Body of pancreas (tissue), 4 donors: ENCODE measurements around the gene TMEM89.

ENCODE experiments used
- CTCF ChIP-seq, 7 experiments: fragments of 450-650 bp in 4 of 7; fragments of 200-600 bp in 3 of 7; sonication (generic) in 3 of 7; IDR thresholded peaks; one replicate each; pipeline ENCODE4 v1.5.1; 2016 to 2019; ENCODE audit warnings: antibody characterized with exemption in 7 of 7
- POLR2A ChIP-seq, 3 donors: fragments of 450-650 bp; IDR thresholded peaks; one replicate each; pipeline ENCODE4 v1.6.1; 2016; ENCODE audit warnings: antibody characterized with exemption in 3 of 3, mild to moderate bottlenecking in 2 of 3

- TF ChIP-seq CTCF (IDR thresholded peaks at IDR 0.05), result no peak
- TF ChIP-seq POLR2A (IDR thresholded peaks at IDR 0.05), result no peak
Observed at GRCh38 chr3:48599077-48599501, 22.5 kb downstream of the TMEM89 start.
